HEK293 (cell line): ENCODE data around the gene HBG2.

Experiments
- CTCF ChIA-PET: fragments of 350-600 bp; formaldehyde crosslinking; extraction: SDS; loops from one replicate; lab custom pipeline; 2021; ENCODE audit warnings: antibody characterized with exemption; lab: Yijun Ruan, JAX
- POLR2A ChIA-PET: fragments of 300-600 bp; formaldehyde crosslinking; extraction: SDS; loops from one replicate; lab custom pipeline; 2020; ENCODE audit warnings: antibody characterized with exemption, inconsistent platforms; lab: Yijun Ruan, JAX
- H3K27ac ChIP-seq: fragments of 200-500 bp; sonication (Bioruptor generic); 2 replicates; pipeline ENCODE4 v1.5.1; 2014; ENCODE audit warnings: low read depth, low read length, control low read depth, inconsistent platforms; ENCODE audit errors: extremely low read depth
- H3K36me3 ChIP-seq, 2 experiments: fragments of 200-500 bp in 1 of 2; sonication (Bioruptor generic) in 1 of 2; 1 replicate in 1 of 2; 2 replicates in 1 of 2; pipeline ENCODE4 v1.5.1; 2014 to 2017; ENCODE audit warnings: inconsistent platforms in 2 of 2, low read length in 2 of 2; ENCODE audit not compliant: control insufficient read depth in 2 of 2, insufficient read depth in 1 of 2
- H3K4me1 ChIP-seq: fragments of 200-500 bp; sonication (Bioruptor generic); 2 replicates; pipeline ENCODE4 v1.5.1; 2014; ENCODE audit warnings: mild to moderate bottlenecking, low read length, inconsistent platforms; ENCODE audit not compliant: control insufficient read depth, insufficient read depth
- H3K4me3 ChIP-seq: 2 replicates; pipeline ENCODE4 v1.5.1; 2011; ENCODE audit warnings: low read depth, mild to moderate bottlenecking, control low read depth, low read length, moderate library complexity
- H3K9me3 ChIP-seq: fragments of 200-500 bp; sonication (Bioruptor generic); 2 replicates; pipeline ENCODE4 v1.5.1; 2014; ENCODE audit warnings: low read depth, low read length, inconsistent platforms; ENCODE audit not compliant: control insufficient read depth, insufficient read depth
- KLF9 ChIP-seq: fragments of 450-650 bp; formaldehyde crosslinking; IDR thresholded peaks from 2 replicates; pipeline ENCODE4 v1.5.1; 2016; ENCODE audit warnings: missing biosample characterization, missing genetic modification characterization, low read depth
- OSR2 ChIP-seq: fragments of 450-650 bp; formaldehyde crosslinking; IDR thresholded peaks from 2 replicates; pipeline ENCODE4 v1.5.1; 2016; ENCODE audit warnings: missing biosample characterization, missing genetic modification characterization
- TRIM28 ChIP-seq: IDR thresholded peaks from 2 replicates; pipeline ENCODE4 v1.6.1; 2011; ENCODE audit warnings: low read length, control low read depth, borderline replicate concordance
- ZFP37 ChIP-seq: fragments of 450-650 bp; formaldehyde crosslinking; IDR thresholded peaks from 2 replicates; pipeline ENCODE4 v1.5.1; 2016; ENCODE audit warnings: missing biosample characterization, missing genetic modification characterization
- ZNF112 ChIP-seq: fragments of 450-650 bp; formaldehyde crosslinking; IDR thresholded peaks from 2 replicates; pipeline ENCODE4 v1.5.0; 2017; ENCODE audit warnings: missing biosample characterization, missing genetic modification characterization
- ZNF114 ChIP-seq: fragments of 450-650 bp; formaldehyde crosslinking; IDR thresholded peaks from 2 replicates; pipeline ENCODE4 v1.5.0; 2017; ENCODE audit warnings: missing biosample characterization, missing genetic modification characterization
- ZNF16 ChIP-seq: fragments of 450-650 bp; formaldehyde crosslinking; IDR thresholded peaks from 2 replicates; pipeline ENCODE4 v1.5.1; 2016; ENCODE audit warnings: low read depth, missing biosample characterization, missing genetic modification characterization
- ZNF223 ChIP-seq: fragments of 450-650 bp; formaldehyde crosslinking; IDR thresholded peaks from 2 replicates; pipeline ENCODE4 v1.5.1; 2016; ENCODE audit warnings: missing biosample characterization, missing genetic modification characterization
- ZNF248 ChIP-seq: fragments of 450-650 bp; formaldehyde crosslinking; IDR thresholded peaks from 2 replicates; pipeline ENCODE4 v1.5.1; 2017; ENCODE audit warnings: missing biosample characterization, missing genetic modification characterization
- ZNF26 ChIP-seq: fragments of 450-650 bp; formaldehyde crosslinking; IDR thresholded peaks from 2 replicates; pipeline ENCODE4 v1.5.1; 2016; ENCODE audit warnings: missing biosample characterization, missing genetic modification characterization
- ZNF274 ChIP-seq, 2 experiments: fragments of 200-500 bp in 1 of 2; fragments of 450-650 bp in 1 of 2; sonication (Bioruptor generic) in 1 of 2; formaldehyde crosslinking in 1 of 2; IDR thresholded peaks; 2 replicates each; pipeline versions ENCODE4 v1.5.1 to v1.6.1; 2014 to 2016; ENCODE audit warnings: borderline replicate concordance in 1 of 2, inconsistent platforms in 1 of 2, low read length in 1 of 2, missing biosample characterization in 1 of 2, missing genetic modification characterization in 1 of 2
- ZNF391 ChIP-seq: fragments of 450-650 bp; formaldehyde crosslinking; IDR thresholded peaks from 2 replicates; pipeline ENCODE4 v1.5.1; 2016; ENCODE audit warnings: low read depth, missing biosample characterization, missing genetic modification characterization, borderline replicate concordance
- ZNF473 ChIP-seq: fragments of 450-650 bp; formaldehyde crosslinking; IDR thresholded peaks from 2 replicates; pipeline ENCODE4 v1.5.1; 2017; ENCODE audit warnings: missing biosample characterization, missing genetic modification characterization
- ZNF510 ChIP-seq: fragments of 450-650 bp; formaldehyde crosslinking; IDR thresholded peaks from 2 replicates; pipeline ENCODE4 v1.5.1; 2018; ENCODE audit warnings: mild to moderate bottlenecking, missing genetic modification characterization, missing biosample characterization; ENCODE audit not compliant: insufficient replicate concordance
- ZNF529 ChIP-seq: fragments of 450-650 bp; formaldehyde crosslinking; IDR thresholded peaks from 2 replicates; pipeline ENCODE4 v1.5.1; 2017; ENCODE audit warnings: missing genetic modification characterization, missing biosample characterization; ENCODE audit not compliant: insufficient replicate concordance
- ZNF544 ChIP-seq: fragments of 450-650 bp; formaldehyde crosslinking; IDR thresholded peaks from 2 replicates; pipeline ENCODE4 v1.5.0; 2017; ENCODE audit warnings: missing biosample characterization, missing genetic modification characterization
- ZNF621 ChIP-seq: fragments of 450-650 bp; formaldehyde crosslinking; IDR thresholded peaks from 2 replicates; pipeline ENCODE4 v1.5.1; 2017; ENCODE audit warnings: missing biosample characterization, missing genetic modification characterization
- ZNF629 ChIP-seq: fragments of 450-650 bp; formaldehyde crosslinking; IDR thresholded peaks from 2 replicates; pipeline ENCODE4 v1.5.1; 2017; ENCODE audit warnings: missing biosample characterization, missing genetic modification characterization
- ZNF704 ChIP-seq: fragments of 450-650 bp; formaldehyde crosslinking; IDR thresholded peaks from 2 replicates; pipeline ENCODE4 v1.5.1; 2016; ENCODE audit warnings: missing biosample characterization, missing genetic modification characterization
- ZNF76 ChIP-seq: fragments of 450-650 bp; formaldehyde crosslinking; IDR thresholded peaks from 2 replicates; pipeline ENCODE4; 2016; ENCODE audit warnings: low read depth, missing biosample characterization, missing genetic modification characterization, borderline replicate concordance
- TF ChIP-seq, protein P1 (sequence below): fragments of 450-650 bp; formaldehyde crosslinking; IDR thresholded peaks from 2 replicates; pipeline ENCODE4 v1.5.1; 2016; ENCODE audit warnings: missing biosample characterization, missing genetic modification characterization
- TF ChIP-seq, protein P2 (sequence below): fragments of 450-650 bp; formaldehyde crosslinking; IDR thresholded peaks from 2 replicates; pipeline ENCODE4 v1.5.1; 2016; ENCODE audit warnings: missing biosample characterization, missing genetic modification characterization

HBG2 gene

DNA sequence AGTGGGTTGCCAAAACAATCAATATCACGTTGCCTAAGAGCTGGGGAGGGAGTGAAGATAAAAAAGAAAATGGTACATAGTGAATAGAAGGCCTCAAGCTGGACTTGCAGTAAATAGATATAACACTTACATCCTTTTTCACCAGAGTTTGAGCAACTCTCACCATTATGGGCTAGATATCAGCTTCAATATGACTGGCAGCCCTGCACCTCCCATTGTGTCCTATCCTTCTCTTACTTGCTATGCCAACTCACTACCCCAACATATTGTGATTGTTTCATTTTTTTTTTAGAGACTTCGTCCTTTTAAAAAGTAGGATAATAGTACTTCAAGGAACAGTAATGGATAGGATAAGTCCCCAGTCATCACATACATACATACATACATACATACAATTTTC, 12.4 kb downstream of the HBG2 start:
- H3K36me3 ChIP-seq, result no peaks in the 10 kb centered on the region
- no peaks in the 10 kb centered on the region for H3K9me3 ChIP-seq
- TF ChIP-seq, protein P1, sequence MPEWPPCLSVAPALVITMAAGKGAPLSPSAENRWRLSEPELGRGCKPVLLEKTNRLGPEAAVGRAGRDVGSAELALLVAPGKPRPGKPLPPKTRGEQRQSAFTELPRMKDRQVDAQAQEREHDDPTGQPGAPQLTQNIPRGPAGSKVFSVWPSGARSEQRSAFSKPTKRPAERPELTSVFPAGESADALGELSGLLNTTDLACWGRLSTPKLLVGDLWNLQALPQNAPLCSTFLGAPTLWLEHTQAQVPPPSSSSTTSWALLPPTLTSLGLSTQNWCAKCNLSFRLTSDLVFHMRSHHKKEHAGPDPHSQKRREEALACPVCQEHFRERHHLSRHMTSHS, result no peak
- no peak for TF ChIP-seq ZNF529 (tag by site-specific recombination)
- TF ChIP-seq ZNF629 (tag by site-specific recombination), result no peak
- no peak for TF ChIP-seq KLF9
- no peak for TF ChIP-seq ZNF76 (tag by site-specific recombination)
- CTCF ChIA-PET, result no interaction called here
- H3K27ac ChIP-seq, result no peak overlapping the region
- H3K4me1 ChIP-seq, result no peaks in the 10 kb centered on the region
- H3K4me3 ChIP-seq, result no peak overlapping the region
- POLR2A ChIA-PET, result no interaction called here

DNA sequence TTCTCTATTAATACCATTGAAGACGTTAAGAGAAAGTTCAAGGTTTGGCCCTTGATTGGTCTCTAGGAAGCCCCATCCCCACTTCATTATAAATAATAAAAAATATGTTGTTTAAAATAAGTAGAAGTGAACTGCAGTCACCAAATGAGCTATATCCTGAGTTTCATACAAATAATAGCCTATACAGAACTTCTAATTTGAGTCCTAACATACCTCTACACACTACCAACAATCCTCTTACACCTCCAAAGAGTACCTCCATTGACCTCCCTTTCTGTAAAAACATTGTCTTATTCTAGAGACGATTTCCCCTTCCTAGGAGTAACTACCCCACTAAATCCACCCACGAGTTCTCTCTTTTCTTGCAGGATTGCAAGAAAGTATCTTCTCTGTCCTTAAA, 13.1 kb downstream of the HBG2 start:
- TF ChIP-seq ZNF112 (tag by site-specific recombination), result no peak
- TF ChIP-seq ZNF248 (tag by site-specific recombination), result no peak
- TF ChIP-seq ZNF704 (tag by site-specific recombination), result no peak
- no peak for TF ChIP-seq ZFP37 (tag by site-specific recombination)
- TF ChIP-seq, protein P1, result no peak
- no peak for TF ChIP-seq ZNF114
- TF ChIP-seq ZNF391 (tag by site-specific recombination), result no peak
- TF ChIP-seq ZNF510 (tag by site-specific recombination), result no peak
- no peak for TF ChIP-seq ZNF274 (IDR thresholded peaks at IDR 0.05; ENCODE audit: low read length)
- no peak for TF ChIP-seq ZNF274 (tag by site-specific recombination; IDR thresholded peaks at IDR 0.05; ENCODE audit: borderline replicate concordance)
- TF ChIP-seq ZNF16 (tag by site-specific recombination), result no peak
- TF ChIP-seq, protein P2, sequence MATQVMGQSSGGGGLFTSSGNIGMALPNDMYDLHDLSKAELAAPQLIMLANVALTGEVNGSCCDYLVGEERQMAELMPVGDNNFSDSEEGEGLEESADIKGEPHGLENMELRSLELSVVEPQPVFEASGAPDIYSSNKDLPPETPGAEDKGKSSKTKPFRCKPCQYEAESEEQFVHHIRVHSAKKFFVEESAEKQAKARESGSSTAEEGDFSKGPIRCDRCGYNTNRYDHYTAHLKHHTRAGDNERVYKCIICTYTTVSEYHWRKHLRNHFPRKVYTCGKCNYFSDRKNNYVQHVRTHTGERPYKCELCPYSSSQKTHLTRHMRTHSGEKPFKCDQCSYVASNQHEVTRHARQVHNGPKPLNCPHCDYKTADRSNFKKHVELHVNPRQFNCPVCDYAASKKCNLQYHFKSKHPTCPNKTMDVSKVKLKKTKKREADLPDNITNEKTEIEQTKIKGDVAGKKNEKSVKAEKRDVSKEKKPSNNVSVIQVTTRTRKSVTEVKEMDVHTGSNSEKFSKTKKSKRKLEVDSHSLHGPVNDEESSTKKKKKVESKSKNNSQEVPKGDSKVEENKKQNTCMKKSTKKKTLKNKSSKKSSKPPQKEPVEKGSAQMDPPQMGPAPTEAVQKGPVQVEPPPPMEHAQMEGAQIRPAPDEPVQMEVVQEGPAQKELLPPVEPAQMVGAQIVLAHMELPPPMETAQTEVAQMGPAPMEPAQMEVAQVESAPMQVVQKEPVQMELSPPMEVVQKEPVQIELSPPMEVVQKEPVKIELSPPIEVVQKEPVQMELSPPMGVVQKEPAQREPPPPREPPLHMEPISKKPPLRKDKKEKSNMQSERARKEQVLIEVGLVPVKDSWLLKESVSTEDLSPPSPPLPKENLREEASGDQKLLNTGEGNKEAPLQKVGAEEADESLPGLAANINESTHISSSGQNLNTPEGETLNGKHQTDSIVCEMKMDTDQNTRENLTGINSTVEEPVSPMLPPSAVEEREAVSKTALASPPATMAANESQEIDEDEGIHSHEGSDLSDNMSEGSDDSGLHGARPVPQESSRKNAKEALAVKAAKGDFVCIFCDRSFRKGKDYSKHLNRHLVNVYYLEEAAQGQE (tag by site-specific recombination), result no peak
- TF ChIP-seq ZNF544 (tag by site-specific recombination), result no peak
- no peak for TF ChIP-seq OSR2 (tag by site-specific recombination)
- no peak for TF ChIP-seq ZNF26
- TF ChIP-seq ZNF473 (tag by site-specific recombination), result no peak
- no peak for TF ChIP-seq TRIM28
- TF ChIP-seq ZNF621 (tag by site-specific recombination), result no peak
- no peak for TF ChIP-seq ZNF223
- Histone ChIP-seq H3K4me3 (no peak overlapping the region), H3K36me3 (no peaks in the 10 kb centered on the region), H3K9me3 (no peaks in the 10 kb centered on the region), H3K27ac (no peak overlapping the region), H3K4me1 (no peaks in the 10 kb centered on the region)
- ChIA-PET POLR2A (no interaction called here), CTCF (no interaction called here)
